HFF-Myc (cell line): ENCODE data around the gene KERA.

Experiments used
- DNase-seq: peaks from one replicate; pipeline ENCODE4 v3.0.0-alpha.2; 2011; ENCODE audit warnings: low read depth; ENCODE audit errors: extremely low read depth
- H3K4me3 ChIP-seq: replicated peaks from 2 replicates; pipeline ENCODE4 v1.5.1; 2011; ENCODE audit warnings: low read depth, mild to moderate bottlenecking, control low read depth, low read length
- TF ChIP-seq, protein P1 (sequence below): IDR thresholded peaks from 2 replicates; pipeline ENCODE4 v1.5.1; 2012; ENCODE audit warnings: mild to moderate bottlenecking, low read depth, low read length, control low read depth; ENCODE audit errors: missing control alignments

KERA gene

DNA sequence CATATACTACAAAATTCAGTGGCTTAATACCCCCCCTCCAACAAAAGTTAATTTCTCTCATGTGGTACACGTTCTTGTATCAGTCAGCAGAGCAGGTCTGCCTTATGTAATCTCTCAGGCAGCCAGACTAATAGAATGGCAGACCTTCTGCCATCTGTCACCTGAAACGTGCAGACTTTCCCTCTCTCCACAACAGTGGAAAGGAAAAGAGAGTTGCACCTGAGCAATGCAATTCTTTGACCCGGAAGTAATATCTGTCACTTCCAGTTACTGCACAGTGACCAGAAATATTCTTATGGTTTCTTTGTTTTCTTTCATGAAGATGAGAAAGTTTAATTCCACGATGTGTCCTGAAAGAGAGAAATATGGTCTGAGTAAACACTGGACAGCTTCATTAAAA lies 14.4 kb downstream of the KERA start:
- no peak for DNase-seq
- TF ChIP-seq, protein P1, sequence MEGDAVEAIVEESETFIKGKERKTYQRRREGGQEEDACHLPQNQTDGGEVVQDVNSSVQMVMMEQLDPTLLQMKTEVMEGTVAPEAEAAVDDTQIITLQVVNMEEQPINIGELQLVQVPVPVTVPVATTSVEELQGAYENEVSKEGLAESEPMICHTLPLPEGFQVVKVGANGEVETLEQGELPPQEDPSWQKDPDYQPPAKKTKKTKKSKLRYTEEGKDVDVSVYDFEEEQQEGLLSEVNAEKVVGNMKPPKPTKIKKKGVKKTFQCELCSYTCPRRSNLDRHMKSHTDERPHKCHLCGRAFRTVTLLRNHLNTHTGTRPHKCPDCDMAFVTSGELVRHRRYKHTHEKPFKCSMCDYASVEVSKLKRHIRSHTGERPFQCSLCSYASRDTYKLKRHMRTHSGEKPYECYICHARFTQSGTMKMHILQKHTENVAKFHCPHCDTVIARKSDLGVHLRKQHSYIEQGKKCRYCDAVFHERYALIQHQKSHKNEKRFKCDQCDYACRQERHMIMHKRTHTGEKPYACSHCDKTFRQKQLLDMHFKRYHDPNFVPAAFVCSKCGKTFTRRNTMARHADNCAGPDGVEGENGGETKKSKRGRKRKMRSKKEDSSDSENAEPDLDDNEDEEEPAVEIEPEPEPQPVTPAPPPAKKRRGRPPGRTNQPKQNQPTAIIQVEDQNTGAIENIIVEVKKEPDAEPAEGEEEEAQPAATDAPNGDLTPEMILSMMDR, result no peak
- no peak overlapping the region for H3K4me3 ChIP-seq

DNA sequence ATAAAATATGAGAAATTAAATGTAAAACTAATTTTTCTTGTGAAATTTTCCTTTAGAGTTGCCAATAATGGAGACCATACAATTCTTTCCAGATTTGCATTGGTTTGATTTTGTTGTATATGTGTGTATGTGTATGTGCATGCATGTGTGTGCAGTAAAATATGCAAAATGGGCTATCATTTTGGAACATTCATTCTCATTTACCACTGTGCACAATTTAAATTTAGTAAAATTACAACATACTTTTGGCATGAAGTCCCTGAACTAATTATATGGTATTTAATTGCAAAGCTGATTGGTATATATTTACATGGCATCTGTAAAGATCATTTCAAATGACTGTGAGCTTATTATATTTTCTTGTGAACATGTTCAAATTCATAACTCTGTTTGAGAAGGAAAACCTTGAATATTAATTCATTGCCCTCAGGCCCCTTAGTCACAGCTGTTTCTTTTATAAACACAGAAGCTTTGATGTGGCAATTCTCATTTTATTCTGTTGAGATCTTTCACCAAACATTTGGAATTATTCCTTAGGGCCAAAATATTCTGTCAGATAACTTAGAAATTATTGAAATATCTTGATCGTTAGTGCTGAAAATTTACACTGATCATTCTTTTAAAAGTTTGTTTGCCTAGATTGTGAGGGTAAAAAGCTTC lies 17.6 kb downstream of the KERA start:
- H3K4me3 ChIP-seq, result no peak overlapping the region
- DNase-seq, result no peak
- TF ChIP-seq, protein P1, result no peak

DNA sequence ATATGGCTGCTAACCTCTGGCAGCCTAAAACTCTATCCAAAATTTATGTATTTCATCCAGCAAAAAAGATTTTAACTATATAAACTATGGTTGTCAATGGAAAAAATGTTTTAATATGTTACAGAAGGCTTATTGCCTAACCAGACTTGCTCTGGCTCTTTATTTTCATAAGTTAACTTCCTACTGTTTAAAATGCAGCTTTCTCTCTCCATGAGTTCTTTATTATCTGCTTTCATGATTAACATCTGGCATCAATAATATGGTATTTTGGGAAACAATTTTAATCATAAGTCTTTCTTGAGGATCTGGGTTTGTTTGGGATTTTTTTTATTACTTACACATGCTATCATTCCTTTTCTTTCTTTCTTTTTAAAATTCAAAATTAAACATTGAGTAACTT lies 20.5 kb downstream of the KERA start:
- TF ChIP-seq, protein P1, result no peak
- no peak overlapping the region for H3K4me3 ChIP-seq
- DNase-seq, result no peak

DNA sequence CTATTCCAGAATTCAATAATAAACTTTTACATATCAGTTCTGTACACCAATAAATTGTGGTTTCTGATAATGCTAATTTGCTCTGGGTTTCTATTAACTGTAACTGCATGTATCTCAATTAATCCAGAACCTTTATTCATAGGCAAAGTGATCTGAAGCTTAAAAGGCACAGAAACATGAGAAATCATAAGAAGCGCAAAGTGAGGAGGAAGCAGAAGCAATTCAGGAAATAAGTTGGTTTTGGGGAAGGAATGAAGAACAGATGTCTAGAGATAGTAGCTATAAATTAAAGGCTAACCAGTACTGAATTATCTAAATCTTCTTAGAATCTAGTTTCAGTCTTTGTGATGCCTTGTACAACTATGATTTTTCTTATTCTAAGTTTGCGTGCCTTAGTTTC lies 24.6 kb downstream of the KERA start:
- TF ChIP-seq, protein P1, result no peak
- no peak for DNase-seq
- no peak overlapping the region for H3K4me3 ChIP-seq

DNA sequence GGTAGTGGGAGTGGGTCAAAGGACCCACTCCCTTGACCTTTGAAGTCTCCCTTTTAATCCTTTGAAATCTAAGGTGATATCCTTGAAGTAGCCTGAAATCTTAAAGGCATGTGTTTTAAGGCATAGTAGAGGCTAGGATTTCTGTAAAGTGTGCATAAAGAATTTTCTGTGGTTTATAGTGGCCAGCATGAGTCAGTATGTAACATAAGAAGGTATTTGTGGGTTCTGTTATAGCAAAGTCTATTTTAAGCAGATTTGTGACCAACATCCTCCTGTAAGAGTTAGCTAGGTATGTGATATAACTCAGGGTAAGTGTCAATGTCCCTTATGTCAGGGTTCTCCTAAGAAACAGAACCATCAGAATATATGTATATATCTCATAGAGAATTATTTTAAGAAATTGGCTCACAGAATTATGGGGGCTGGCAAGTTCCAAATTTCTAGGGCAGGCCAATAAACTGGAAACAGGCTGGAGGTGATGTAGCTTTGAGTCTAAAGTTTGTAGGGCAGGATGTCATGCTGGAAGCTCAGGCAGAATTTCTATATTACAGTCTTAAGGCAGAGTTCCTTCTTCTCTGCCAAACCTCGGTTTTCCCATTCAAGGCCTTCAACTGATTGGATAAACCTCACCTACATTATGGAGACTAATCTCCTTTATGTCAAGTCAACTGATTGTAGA lies 34.4 kb downstream of the KERA start:
- DNase-seq, result peak; percentile 63
- TF ChIP-seq, protein P1, result no peak
- H3K4me3 ChIP-seq, result no peak overlapping the region

DNA sequence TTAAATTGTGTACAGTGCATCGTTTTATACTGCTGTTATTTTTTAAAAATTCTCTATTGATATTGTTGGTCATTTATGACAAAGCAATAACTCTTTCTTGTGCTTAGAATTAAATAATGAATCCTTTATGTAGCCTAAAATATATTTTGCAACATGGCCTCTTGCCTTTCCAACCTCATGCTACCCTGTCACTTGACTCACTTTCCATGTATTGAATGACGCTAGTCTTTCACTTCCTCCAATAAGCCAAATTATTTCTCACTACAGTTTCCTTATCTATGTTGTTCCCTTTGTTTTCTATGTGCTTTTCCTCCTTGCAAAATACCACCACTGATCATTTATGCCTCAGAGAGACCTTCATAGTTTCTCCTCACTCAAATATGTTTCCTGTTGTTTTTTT lies 36.7 kb downstream of the KERA start:
- H3K4me3 ChIP-seq, result no peak overlapping the region
- DNase-seq, result no peak
- TF ChIP-seq, protein P1, result no peak

DNA sequence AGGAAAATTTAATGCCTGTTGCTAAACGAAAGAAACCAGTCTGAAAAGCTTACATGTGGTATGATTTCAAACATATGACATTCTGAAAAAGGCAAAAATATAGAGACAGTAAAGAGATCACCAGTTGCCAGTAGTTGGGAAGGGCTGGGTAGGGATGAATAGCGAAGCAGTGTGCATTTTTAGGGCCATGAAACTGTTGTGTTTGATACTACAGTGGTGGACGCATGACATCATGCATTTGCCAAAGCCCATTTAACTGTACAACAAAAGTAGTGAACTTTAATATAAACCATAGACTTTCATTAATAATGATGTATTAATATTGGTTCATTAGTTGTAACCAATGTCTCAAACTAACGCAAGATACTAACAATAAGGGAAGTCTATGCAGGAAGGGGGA lies 38.4 kb downstream of the KERA start:
- no peak for DNase-seq
- TF ChIP-seq, protein P1, result no peak
- no peak overlapping the region for H3K4me3 ChIP-seq
